Spleen (tissue), 7 donors: ENCODE results near the gene MICAL2.

Experiments
- POLR2A ChIP-seq, 3 donors: fragments of 450-650 bp; IDR thresholded peaks; one replicate each; pipeline ENCODE4 v1.5.1; 2017; ENCODE audit warnings: antibody characterized with exemption in 3 of 3, mild to moderate bottlenecking in 1 of 3
- POLR2AphosphoS5 ChIP-seq, 3 donors: sonication (generic); formaldehyde crosslinking; IDR thresholded peaks; one replicate each; pipeline ENCODE4 v1.5.1; 2017; ENCODE audit warnings: antibody characterized with exemption in 3 of 3
- TF ChIP-seq, protein P1 (sequence below), 11 experiments: fragments of 200-600 bp in 7 of 11; fragments of 450-650 bp in 4 of 11; sonication (generic) in 4 of 11; IDR thresholded peaks in 8 of 11; conservative IDR thresholded peaks in 3 of 11; 1 replicate in 7 of 11; 2 replicates in 4 of 11; pipeline versions ENCODE4 v1.4.0 to v1.8.0; 2016 to 2021; ENCODE audit warnings: antibody characterized with exemption in 11 of 11, inconsistent platforms in 4 of 11, mild to moderate bottlenecking in 1 of 11
- donor health status: DM: no; HTN: no; CAD: no; lungs with moderate emphysema.
- donor health status: DM: no; HTN: no; CAD: no.
- donor health status: DM: no; HTN: no; CAD: no.

- TF ChIP-seq POLR2A (IDR thresholded peaks at IDR 0.05) (no peak), POLR2AphosphoS5 (IDR thresholded peaks at IDR 0.05) (no peak)
- TF ChIP-seq, protein P1, sequence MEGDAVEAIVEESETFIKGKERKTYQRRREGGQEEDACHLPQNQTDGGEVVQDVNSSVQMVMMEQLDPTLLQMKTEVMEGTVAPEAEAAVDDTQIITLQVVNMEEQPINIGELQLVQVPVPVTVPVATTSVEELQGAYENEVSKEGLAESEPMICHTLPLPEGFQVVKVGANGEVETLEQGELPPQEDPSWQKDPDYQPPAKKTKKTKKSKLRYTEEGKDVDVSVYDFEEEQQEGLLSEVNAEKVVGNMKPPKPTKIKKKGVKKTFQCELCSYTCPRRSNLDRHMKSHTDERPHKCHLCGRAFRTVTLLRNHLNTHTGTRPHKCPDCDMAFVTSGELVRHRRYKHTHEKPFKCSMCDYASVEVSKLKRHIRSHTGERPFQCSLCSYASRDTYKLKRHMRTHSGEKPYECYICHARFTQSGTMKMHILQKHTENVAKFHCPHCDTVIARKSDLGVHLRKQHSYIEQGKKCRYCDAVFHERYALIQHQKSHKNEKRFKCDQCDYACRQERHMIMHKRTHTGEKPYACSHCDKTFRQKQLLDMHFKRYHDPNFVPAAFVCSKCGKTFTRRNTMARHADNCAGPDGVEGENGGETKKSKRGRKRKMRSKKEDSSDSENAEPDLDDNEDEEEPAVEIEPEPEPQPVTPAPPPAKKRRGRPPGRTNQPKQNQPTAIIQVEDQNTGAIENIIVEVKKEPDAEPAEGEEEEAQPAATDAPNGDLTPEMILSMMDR (IDR thresholded peaks at IDR 0.05 in 8 of 11, conservative IDR thresholded peaks at IDR 0.05 in 3 of 11), result no peak
Measured at GRCh38 chr11:12206529-12206928, 96.1 kb downstream of the MICAL2 start.
